HepG2 (cell line): ENCODE results near the gene AKAP8.

Source experiments
- CTCF ChIP-seq: sonication (generic); formaldehyde crosslinking; IDR thresholded peaks from 2 replicates; pipeline ENCODE4 v1.5.0; 2020; ENCODE audit warnings: mild to moderate bottlenecking, missing genetic modification reagents, moderate library complexity
- FOXA1 ChIP-seq, 2 experiments: fragments of 450-650 bp in 1 of 2; sonication (generic) in 1 of 2; formaldehyde crosslinking in 1 of 2; IDR thresholded peaks; 2 replicates each; pipeline versions ENCODE4 v1.4.0 to v1.6.1; 2016 to 2020; ENCODE audit warnings: missing genetic modification reagents in 1 of 2
- KDM5A ChIP-seq: fragments of 200-600 bp; sonication (generic); IDR thresholded peaks from 2 replicates; pipeline ENCODE4 v1.7.0; 2018; ENCODE audit warnings: antibody characterized with exemption, mild to moderate bottlenecking, low read length, borderline replicate concordance
- MEIS2 ChIP-seq: sonication (generic); formaldehyde crosslinking; IDR thresholded peaks from 2 replicates; pipeline ENCODE4 v1.9.0; 2021; ENCODE audit warnings: mild to moderate bottlenecking, missing genetic modification reagents
- MLX ChIP-seq: IDR thresholded peaks from 2 replicates; pipeline ENCODE4 v1.6.1; 2016
- REST ChIP-seq, 2 experiments: IDR thresholded peaks; 2 replicates each; pipeline ENCODE4 v1.6.1; 2011 to 2012; ENCODE audit warnings: low read length in 2 of 2, borderline replicate concordance in 1 of 2, low read depth in 1 of 2, mild to moderate bottlenecking in 1 of 2, moderate library complexity in 1 of 2

- TF ChIP-seq FOXA1 (IDR thresholded peaks at IDR 0.05) (no peak), FOXA1 (CRISPR knock-in tag; IDR thresholded peaks at IDR 0.05) (no peak), CTCF (no peak), KDM5A (no peak), MEIS2 (CRISPR knock-in tag) (no peak), REST (IDR thresholded peaks at IDR 0.05; ENCODE audit: borderline replicate concordance in 1 of 2, low read depth in 1 of 2, low read length in 2 of 2) (no peak), MLX (CRISPR knock-in tag) (no peak)
Measured at GRCh38 chr19:15403151-15403531, 23.6 kb upstream of the AKAP8 start.
